IPS-18a (cell line): ENCODE data around the gene MLLT1.
"Not testable (repeated sequence)": the region's sequence is repeated elsewhere in the genome, so short reads cannot be mapped to it uniquely, and the experiment has no call there.

Experiments
- H3K27ac ChIP-seq: one replicate; pipeline ENCODE4 v1.5.1; 2013; ENCODE audit warnings: low read length
- H3K27me3 ChIP-seq: one replicate; pipeline ENCODE4 v1.6.1; 2013; ENCODE audit warnings: mild to moderate bottlenecking, low read length; ENCODE audit not compliant: control insufficient read depth, insufficient read depth
- H3K36me3 ChIP-seq: one replicate; pipeline ENCODE4 v1.6.1; 2013; ENCODE audit warnings: low read depth, low read length; ENCODE audit not compliant: control insufficient read depth
- H3K4me1 ChIP-seq: one replicate; pipeline ENCODE4 v1.6.1; 2013; ENCODE audit warnings: low read depth, low read length; ENCODE audit not compliant: control insufficient read depth
- H3K4me3 ChIP-seq: one replicate; pipeline ENCODE4 v1.5.1; 2013; ENCODE audit warnings: low read length
- H3K9ac ChIP-seq: one replicate; pipeline ENCODE4 v1.6.1; 2013; ENCODE audit warnings: mild to moderate bottlenecking, low read length, moderate library complexity
- H3K9me3 ChIP-seq: one replicate; pipeline ENCODE4 v1.6.1; 2013; ENCODE audit warnings: low read depth, low read length; ENCODE audit not compliant: control insufficient read depth

The MLLT1 gene

DNA sequence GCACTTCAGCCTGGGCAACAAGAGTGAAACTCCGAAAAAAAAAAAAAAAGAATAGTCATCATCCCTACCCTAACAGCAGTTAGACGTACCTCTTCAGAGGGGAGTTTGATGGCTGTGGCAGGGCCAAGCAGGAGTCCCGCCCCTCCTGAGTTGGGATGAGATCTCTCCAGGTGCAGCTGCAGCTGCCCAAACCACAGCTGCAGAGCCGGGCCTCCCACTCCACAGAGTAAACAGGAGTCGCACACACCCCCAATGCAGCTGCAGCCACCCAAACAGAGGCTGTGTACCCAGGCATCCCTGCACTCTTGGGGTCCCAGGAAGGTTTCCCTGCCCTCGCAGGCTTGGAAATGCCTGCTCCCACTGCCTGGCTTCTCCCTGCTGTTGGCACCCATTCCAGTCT lies 17.4 kb upstream of the MLLT1 start:
- Histone ChIP-seq H3K4me1 (no peaks in the 10 kb centered on the region), H3K27me3 (no peaks in the 10 kb centered on the region), H3K36me3 (no peaks in the 10 kb centered on the region), H3K9me3 (peaks cover 27% of the 10 kb centered on the region), H3K27ac (no peak overlapping the region), H3K9ac (no peak overlapping the region), H3K4me3 (no peak overlapping the region)

DNA sequence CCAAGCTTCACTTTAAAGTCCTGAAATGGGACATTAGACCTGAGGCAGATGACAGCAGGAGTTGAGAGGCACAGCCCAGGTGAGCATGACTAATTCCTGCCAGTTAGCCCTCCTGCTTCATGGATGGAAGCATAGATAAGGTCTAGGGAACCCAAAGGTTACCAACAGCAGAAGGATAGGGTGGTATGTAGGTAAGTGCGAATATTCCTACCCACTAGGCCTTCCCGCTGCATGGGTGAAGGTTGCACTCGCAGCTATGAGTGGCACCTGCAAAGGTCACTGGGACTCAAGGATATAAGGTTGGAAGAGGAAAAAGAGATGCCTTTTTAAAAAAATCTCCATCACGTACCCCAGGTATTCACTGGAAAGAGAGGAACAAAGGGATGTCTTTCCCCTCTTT lies 12.2 kb upstream of the MLLT1 start:
- Histone ChIP-seq H3K4me3 (no peak overlapping the region), H3K9me3 (peaks cover 34% of the 10 kb centered on the region), H3K36me3 (no peaks in the 10 kb centered on the region), H3K9ac (no peak overlapping the region), H3K4me1 (no peaks in the 10 kb centered on the region), H3K27ac (no peak overlapping the region), H3K27me3 (no peaks in the 10 kb centered on the region)

DNA sequence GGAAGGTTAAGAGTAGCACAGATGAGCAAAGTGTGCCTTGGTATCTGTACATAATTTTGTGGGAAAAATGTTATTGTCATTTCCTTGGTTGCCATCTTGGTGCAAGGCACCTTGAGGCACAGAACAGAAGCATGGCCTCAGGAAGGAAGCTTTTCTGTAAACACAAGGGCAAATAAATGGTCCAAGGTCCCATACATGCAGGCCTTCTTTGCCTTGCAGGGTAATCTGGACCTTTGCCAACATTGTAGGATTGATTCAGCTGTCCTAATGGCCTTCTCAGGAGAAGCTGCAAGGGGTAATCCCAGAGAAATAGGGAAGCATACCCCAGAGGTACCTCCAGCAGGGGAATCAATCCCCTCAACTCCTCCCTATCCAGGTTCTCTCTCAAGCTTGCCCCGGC lies 9.0 kb upstream of the MLLT1 start:
- no peak overlapping the region for H3K27ac ChIP-seq
- peaks cover 25% of the 10 kb centered on the region for H3K9me3 ChIP-seq
- H3K36me3 ChIP-seq = no peaks in the 10 kb centered on the region
- H3K9ac ChIP-seq = no peak overlapping the region
- H3K4me3 ChIP-seq = no peak overlapping the region
- H3K27me3 ChIP-seq = no peaks in the 10 kb centered on the region
- H3K4me1 ChIP-seq = no peaks in the 10 kb centered on the region

DNA sequence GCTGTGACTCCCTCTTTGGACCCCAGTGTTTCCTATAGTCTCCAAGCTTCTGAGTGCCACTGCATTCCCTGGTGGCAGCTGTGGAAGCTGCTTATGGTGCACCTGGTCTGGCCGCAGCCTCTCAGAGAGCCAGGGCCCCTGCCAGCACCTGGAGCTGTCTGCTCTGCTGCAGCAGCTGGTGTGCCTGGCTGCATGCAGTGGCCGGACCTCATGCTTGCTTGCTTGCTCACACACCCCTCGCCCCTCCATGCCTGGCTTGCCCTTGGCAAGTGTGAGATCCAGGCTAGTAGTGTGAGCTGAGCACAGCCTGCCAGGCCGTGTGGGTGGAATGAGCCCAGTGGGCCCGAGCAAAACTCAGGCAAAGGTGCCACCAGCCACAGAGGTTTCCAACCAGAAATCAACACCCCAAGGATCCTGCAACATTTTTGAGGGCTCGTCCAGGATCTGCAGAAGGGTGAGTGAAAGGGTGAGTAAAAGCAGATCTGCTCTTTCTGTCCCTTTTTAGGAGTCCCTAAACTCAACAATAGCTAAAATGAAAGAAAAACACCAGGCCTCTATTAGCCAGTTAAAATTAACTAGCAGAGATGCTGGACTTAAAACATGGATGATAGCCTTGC lies 7.6 kb upstream of the MLLT1 start:
- H3K4me1 ChIP-seq = no peaks in the 10 kb centered on the region
- peaks cover 19% of the 10 kb centered on the region for H3K9me3 ChIP-seq
- no peak overlapping the region for H3K9ac ChIP-seq
- H3K4me3 ChIP-seq = no peak overlapping the region
- H3K27me3 ChIP-seq = no peaks in the 10 kb centered on the region
- no peak overlapping the region for H3K27ac ChIP-seq
- H3K36me3 ChIP-seq = no peaks in the 10 kb centered on the region

DNA sequence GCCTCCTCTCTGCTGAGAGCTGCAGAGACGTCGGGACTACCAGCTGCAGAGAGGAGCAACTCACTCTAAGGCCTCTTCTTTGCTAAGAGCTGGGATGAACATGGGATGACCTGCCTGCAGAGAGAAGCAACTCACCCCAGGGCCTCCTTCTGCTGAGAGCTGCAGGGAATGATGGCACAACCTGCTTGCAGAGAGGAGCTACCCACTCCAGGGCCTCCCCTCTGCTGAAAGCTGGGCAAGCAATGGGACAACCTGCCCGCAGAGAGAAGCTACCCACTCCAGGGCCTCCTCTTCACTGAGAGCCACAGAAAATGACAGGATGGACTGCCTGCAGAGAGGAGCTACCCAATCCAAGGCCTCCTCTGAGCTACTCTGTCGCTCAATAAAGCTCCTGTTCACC lies 6.9 kb upstream of the MLLT1 start:
- H3K4me3 ChIP-seq = no peak overlapping the region
- H3K9ac ChIP-seq = no peak overlapping the region
- H3K27ac ChIP-seq = no peak overlapping the region
- H3K9me3 ChIP-seq = peaks cover 13% of the 10 kb centered on the region
- no peaks in the 10 kb centered on the region for H3K4me1 ChIP-seq
- no peaks in the 10 kb centered on the region for H3K36me3 ChIP-seq
- no peaks in the 10 kb centered on the region for H3K27me3 ChIP-seq

DNA sequence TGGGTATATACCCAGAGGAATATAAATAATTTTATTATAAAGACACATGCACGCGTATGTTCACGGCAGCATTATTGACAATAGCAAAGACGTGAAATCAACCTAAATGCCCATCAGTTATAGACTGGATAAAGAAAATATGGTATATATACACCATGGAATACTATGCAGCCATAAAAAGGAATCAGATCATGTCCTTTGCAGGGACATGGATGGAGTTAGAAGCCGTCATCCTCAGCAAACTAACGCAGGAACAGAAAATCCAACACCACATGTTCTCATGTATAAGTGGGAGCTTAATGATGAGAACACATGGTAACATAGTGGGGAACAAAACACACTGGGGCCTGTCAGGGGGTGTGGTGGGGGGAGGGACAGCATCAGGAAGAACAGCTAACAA lies 2.6 kb upstream of the MLLT1 start:
- not testable (repeated sequence) for H3K9me3 ChIP-seq, H3K36me3 ChIP-seq, H3K27ac ChIP-seq, H3K4me1 ChIP-seq, H3K4me3 ChIP-seq, H3K27me3 ChIP-seq, H3K9ac ChIP-seq

DNA sequence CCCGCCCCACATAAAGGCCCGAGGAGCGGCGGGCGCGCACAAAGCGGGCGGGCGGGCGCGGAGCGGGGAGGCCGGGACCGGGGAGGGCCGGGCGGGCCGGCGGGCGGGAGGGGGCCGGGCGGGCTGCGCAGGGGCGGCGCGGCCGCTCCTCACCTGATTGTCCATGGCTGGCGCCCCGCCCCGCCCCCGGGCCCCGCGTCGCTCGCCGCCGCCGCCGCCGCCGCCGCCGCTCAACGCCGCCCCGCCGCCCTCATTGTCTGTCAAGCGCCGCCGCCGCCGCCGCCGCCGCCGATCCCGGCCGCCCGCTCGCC lies 200 bp downstream of the MLLT1 start:
- H3K27ac ChIP-seq = no peak overlapping the region
- peak overlapping the region; percentile 81 for H3K4me3 ChIP-seq
- H3K27me3 ChIP-seq = no peaks in the 10 kb centered on the region
- H3K9me3 ChIP-seq = no peaks in the 10 kb centered on the region
- peaks cover 11% of the 10 kb centered on the region for H3K4me1 ChIP-seq
- no peaks in the 10 kb centered on the region for H3K36me3 ChIP-seq
- peak overlapping the region; percentile 69 for H3K9ac ChIP-seq

DNA sequence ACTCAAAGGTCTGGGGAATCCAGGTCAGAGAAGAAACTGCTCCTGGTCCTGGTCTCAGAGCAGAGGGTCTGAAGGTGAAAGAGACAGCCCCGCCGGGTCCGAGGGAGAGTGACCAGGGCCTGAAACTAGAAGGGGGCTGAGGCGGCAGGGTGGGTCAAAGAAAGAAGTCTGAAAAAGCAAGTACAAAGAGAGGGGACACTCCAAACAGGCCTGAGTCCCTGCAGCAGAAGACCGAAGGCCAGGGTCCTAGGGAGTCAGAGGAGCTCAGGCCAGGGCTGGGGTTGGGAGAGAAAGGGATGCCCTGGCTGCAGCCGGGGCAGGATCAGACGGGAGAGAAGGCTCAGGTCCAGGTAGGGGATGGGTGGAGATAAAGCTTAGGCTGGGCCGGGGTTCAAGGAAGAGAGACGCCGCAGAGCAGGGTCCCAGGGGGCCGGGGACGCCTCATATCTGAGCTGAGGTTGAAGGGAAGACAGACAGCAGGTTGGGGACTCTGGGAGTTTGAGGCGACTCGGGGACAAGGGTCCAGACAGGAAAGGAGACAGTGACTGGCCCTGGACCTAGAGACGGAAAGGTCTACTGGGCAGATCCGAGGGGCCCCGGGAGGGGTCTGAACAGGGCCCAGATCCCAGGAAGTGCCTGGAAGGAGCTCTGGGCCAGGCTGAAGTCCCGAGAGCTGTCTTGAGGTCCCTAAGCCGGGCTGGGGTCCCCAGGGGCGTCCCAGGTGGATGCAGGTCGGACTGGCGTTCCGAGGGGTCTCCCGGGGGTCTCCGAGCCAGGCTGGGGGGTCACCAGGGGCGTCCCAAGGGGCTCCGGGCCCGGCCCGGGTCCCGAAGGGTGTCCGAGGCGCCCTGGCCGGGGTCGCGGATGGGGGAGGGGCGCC lies 795 bp downstream of the MLLT1 start:
- Histone ChIP-seq H3K9me3 (no peaks in the 10 kb centered on the region), H3K27me3 (no peaks in the 10 kb centered on the region), H3K36me3 (no peaks in the 10 kb centered on the region), H3K27ac (no peak overlapping the region), H3K4me1 (peaks cover 17% of the 10 kb centered on the region), H3K4me3 (peak overlapping the region; percentile 81), H3K9ac (peak overlapping the region; percentile 69)

DNA sequence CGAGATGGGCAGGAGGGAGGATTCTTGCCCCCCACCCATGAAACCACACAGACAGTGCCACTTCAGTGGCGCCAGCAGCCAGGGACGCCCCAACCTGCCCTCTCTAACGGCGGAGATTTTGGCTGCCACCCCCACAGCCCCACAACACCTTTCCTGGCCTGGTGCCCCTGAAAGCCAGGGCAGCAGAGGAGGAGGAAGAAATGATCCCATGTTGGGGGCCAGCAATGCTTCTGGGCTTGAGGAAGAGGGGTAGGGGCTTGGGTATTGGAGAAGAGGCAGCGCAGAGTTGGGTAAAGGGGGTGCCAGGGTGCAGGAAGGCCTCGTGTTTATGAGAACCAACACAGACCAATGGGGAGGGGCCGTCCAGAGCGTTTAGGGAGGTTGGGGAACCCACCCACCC lies 1.7 kb downstream of the MLLT1 start:
- no peak overlapping the region for H3K27ac ChIP-seq
- no peak overlapping the region for H3K9ac ChIP-seq
- H3K36me3 ChIP-seq = no peaks in the 10 kb centered on the region
- H3K9me3 ChIP-seq = no peaks in the 10 kb centered on the region
- peaks cover 26% of the 10 kb centered on the region for H3K4me1 ChIP-seq
- no peaks in the 10 kb centered on the region for H3K27me3 ChIP-seq
- no peak overlapping the region for H3K4me3 ChIP-seq

DNA sequence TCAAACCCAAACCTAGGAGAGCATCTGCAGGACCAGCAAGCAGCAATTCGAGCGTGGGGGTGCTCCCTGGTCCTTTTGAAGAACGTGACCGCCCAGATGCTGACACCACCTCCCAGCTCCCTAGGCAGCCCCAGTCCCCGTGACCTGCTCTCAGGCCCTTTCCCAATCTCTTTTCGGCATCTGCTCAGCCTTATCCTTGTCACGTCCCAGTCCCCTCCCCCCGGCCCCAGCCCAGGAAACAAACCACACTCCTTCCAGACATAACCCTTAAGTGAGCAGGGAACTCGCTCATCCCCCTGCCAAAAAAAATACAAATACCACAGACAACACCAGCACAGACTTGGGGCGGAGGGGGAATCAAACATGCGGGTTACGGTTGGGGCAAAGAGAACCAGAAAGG lies 3.3 kb downstream of the MLLT1 start:
- H3K4me3 ChIP-seq = no peak overlapping the region
- H3K36me3 ChIP-seq = no peaks in the 10 kb centered on the region
- no peaks in the 10 kb centered on the region for H3K9me3 ChIP-seq
- no peak overlapping the region for H3K9ac ChIP-seq
- no peak overlapping the region for H3K27ac ChIP-seq
- peaks cover 41% of the 10 kb centered on the region for H3K4me1 ChIP-seq
- H3K27me3 ChIP-seq = no peaks in the 10 kb centered on the region

DNA sequence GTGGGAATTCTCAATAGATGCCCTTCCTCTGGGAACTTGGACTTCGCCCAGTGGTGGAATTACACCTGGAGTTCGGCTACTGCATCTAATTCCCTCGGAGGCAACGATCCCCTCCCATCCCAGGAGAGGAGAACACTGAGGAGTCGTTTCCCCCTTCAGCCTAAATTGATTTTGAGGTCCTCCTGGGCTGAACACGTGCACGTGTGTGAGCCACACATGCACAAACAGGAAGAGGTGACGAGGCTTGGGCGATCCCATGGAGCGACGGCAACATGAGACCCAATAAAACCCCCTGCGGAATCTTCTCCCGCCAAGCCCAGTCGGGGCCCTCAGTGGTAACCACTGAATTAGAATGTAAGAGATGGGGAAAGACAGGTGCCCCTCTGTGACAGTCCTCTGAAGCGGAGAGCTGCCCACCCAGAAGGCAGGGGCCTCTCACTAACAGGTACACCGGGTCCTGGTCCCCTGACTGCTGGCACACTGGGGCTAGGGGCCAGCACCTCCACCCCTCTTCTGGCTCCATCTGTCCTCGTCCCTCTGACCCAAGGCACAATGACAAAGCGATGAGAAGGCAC lies 4.5 kb downstream of the MLLT1 start:
- H3K27me3 ChIP-seq = no peaks in the 10 kb centered on the region
- no peaks in the 10 kb centered on the region for H3K36me3 ChIP-seq
- no peak overlapping the region for H3K9ac ChIP-seq
- H3K4me1 ChIP-seq = peaks cover 43% of the 10 kb centered on the region
- H3K27ac ChIP-seq = no peak overlapping the region
- H3K4me3 ChIP-seq = no peak overlapping the region
- no peaks in the 10 kb centered on the region for H3K9me3 ChIP-seq

DNA sequence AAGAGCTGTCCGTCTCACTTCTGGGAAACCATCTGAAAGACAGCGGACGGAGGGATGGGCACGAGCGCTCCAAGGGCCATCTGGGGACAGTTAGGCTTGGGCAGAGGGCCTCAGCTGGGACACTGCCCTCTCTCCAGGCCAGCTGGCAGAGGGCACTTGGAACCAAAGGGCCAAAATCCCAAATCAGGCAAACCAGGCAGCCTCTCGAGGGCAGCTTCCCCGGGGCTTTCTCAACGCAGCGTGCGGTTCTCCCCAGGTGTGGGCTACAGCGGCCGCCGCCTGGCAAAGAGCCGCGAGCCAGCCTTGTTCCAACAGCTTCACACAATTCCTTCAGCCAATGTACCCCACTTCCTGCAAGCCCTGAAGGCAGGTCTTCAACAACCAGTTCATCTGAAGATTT lies 5.0 kb downstream of the MLLT1 start:
- Histone ChIP-seq H3K4me3 (no peak overlapping the region), H3K27ac (no peak overlapping the region), H3K4me1 (peaks cover 43% of the 10 kb centered on the region), H3K27me3 (no peaks in the 10 kb centered on the region), H3K9me3 (no peaks in the 10 kb centered on the region), H3K36me3 (peaks cover 4% of the 10 kb centered on the region), H3K9ac (no peak overlapping the region)
